ENCODE results near the gene TSPAN15. TPM values are rescaled to one million over a fixed set of nuclear protein-coding genes. Genes with fewer than 3 reads are reported as not detected.

Gene TSPAN15
- total RNA-seq, 3 donors from 2014 or later (not counting 1 experiment from before 2014, with no cell fraction given), result 1.3 to 3.9 (median 2.1) TPM

- whole genome bisulfite sequencing (ENCODE audit: insufficient coverage), result 84% methylated on average over 10 of the region's 12 CpGs
- no peak for ATAC-seq
- H3K27ac Mint-ChIP-seq, result no peak overlapping the region
- DNase-seq, result no peak
- no peaks in the 10 kb centered on the region for H3K4me1 ChIP-seq (ENCODE audit: control insufficient read depth, insufficient read depth, low read length)
- no peak overlapping the region for H3K4me3 Mint-ChIP-seq
- H3K9me3 ChIP-seq (ENCODE audit: control insufficient read depth, insufficient read depth, low read length), result no peaks in the 10 kb centered on the region
- no peaks in the 10 kb centered on the region for H3K4me1 Mint-ChIP-seq
- no peak overlapping the region for H3K4me3 ChIP-seq (ENCODE audit: low read length)
- intact Hi-C loops (cut with micrococcal nuclease), result no loop called here
- no peaks in the 10 kb centered on the region for H3K27me3 ChIP-seq (ENCODE audit: control insufficient read depth, insufficient read depth, low read length)
- H3K36me3 ChIP-seq (ENCODE audit: control insufficient read depth, insufficient read depth, low read length), result no peaks in the 10 kb centered on the region
- no peak for TF ChIP-seq CTCF (IDR thresholded peaks at IDR 0.05)
- no peak overlapping the region for H3K27ac ChIP-seq (ENCODE audit: low read length)
- H3K27me3 Mint-ChIP-seq (ENCODE audit: low read depth in 2 of 2), result peaks cover 0 to 1% of the 10 kb centered on the region in 2 donors
- H3K36me3 Mint-ChIP-seq, result no peaks in the 10 kb centered on the region
- H3K9me3 Mint-ChIP-seq, result no peaks in the 10 kb centered on the region
Measured at GRCh38 chr10:69500864-69501468, 49.7 kb downstream of the TSPAN15 start.

GRCh38 chr10:69501657-69502056 lies 50.4 kb downstream of the TSPAN15 start:
- no peaks in the 10 kb centered on the region for H3K36me3 ChIP-seq (ENCODE audit: control insufficient read depth, insufficient read depth, low read length)
- Mint-ChIP-seq H3K27ac (no peak overlapping the region), H3K4me3 (no peak overlapping the region), H3K4me1 (no peaks in the 10 kb centered on the region), H3K9me3 (no peaks in the 10 kb centered on the region), H3K36me3 (no peaks in the 10 kb centered on the region), H3K27me3 (ENCODE audit: low read depth in 2 of 2) (no peaks in the 10 kb centered on the region)
- intact Hi-C loops (cut with micrococcal nuclease), result no loop called here
- H3K4me1 ChIP-seq (ENCODE audit: control insufficient read depth, insufficient read depth, low read length), result no peaks in the 10 kb centered on the region
- H3K9me3 ChIP-seq (ENCODE audit: control insufficient read depth, insufficient read depth, low read length), result no peaks in the 10 kb centered on the region
- 90% methylated on average over 6 of the region's 6 CpGs for WGBS (ENCODE audit: insufficient coverage)
- DNase-seq (no peak), ATAC-seq (no peak)
- H3K27ac ChIP-seq (ENCODE audit: low read length), result no peak overlapping the region
- TF ChIP-seq CTCF (IDR thresholded peaks at IDR 0.05), result no peak
- H3K4me3 ChIP-seq (ENCODE audit: low read length), result no peak overlapping the region
- no peaks in the 10 kb centered on the region for H3K27me3 ChIP-seq (ENCODE audit: control insufficient read depth, insufficient read depth, low read length)

- Mint-ChIP-seq H3K9me3 (no peaks in the 10 kb centered on the region), H3K27ac (no peak overlapping the region), H3K4me1 (peaks cover 1 to 3% of the 10 kb centered on the region in 2 donors), H3K4me3 (no peak overlapping the region), H3K36me3 (no peaks in the 10 kb centered on the region), H3K27me3 (ENCODE audit: low read depth in 2 of 2) (no peaks in the 10 kb centered on the region)
- DNase-seq, result no peak
- WGBS (ENCODE audit: insufficient coverage), result 90% methylated on average over 3 of the region's 4 CpGs
- H3K9me3 ChIP-seq (ENCODE audit: control insufficient read depth, insufficient read depth, low read length), result no peaks in the 10 kb centered on the region
- intact Hi-C loops (cut with micrococcal nuclease), result no loop called here
- ATAC-seq, result no peak
- H3K27me3 ChIP-seq (ENCODE audit: control insufficient read depth, insufficient read depth, low read length), result no peaks in the 10 kb centered on the region
- peaks cover 1% of the 10 kb centered on the region for H3K4me1 ChIP-seq (ENCODE audit: control insufficient read depth, insufficient read depth, low read length)
- H3K36me3 ChIP-seq (ENCODE audit: control insufficient read depth, insufficient read depth, low read length), result no peaks in the 10 kb centered on the region
- TF ChIP-seq CTCF (IDR thresholded peaks at IDR 0.05), result no peak
- H3K27ac ChIP-seq (ENCODE audit: low read length), result no peak overlapping the region
- no peak overlapping the region for H3K4me3 ChIP-seq (ENCODE audit: low read length)
Measured at GRCh38 chr10:69502589-69502988, 51.3 kb downstream of the TSPAN15 start.

All from natural killer cell (primary cell).